Amniotic epithelial cell (primary cell): ENCODE measurements around the gene CACNA1C.
A peak's percentile ranks its signal among the peaks of the same experiment; 100 is the strongest.

Source experiments
- DNase-seq: peaks from one replicate; pipeline ENCODE4 v3.0.0-alpha.2; 2010; ENCODE audit warnings: low read depth

Gene CACNA1C

GRCh38 chr12:2553388-2554126 lies 500.8 kb downstream of the CACNA1C start:
- DNase-seq, result no peak

- no peak for DNase-seq
These were observed 502.8 kb downstream of the CACNA1C start for GRCh38 chr12:2555487-2556082.

DNA sequence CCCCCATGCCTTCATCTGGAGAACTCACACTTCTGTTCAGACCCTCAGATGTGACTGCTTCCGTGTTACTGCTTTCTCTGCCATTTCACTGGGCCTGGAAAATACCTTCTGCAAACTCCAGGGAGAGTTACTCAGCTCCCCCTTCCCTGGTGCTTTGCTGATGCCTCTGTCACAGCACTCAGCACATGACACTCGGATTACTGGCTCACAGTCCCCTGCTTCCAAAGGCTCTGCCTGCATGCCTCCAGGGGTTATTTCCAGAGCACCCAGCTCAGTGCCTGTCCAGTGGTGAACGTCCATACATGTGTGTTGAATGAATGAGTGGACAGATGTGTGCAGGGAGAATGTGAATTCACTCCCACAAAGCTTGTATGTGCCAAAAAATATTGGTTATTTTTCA lies 504.8 kb downstream of the CACNA1C start:
- DNase-seq, result no peak

DNA sequence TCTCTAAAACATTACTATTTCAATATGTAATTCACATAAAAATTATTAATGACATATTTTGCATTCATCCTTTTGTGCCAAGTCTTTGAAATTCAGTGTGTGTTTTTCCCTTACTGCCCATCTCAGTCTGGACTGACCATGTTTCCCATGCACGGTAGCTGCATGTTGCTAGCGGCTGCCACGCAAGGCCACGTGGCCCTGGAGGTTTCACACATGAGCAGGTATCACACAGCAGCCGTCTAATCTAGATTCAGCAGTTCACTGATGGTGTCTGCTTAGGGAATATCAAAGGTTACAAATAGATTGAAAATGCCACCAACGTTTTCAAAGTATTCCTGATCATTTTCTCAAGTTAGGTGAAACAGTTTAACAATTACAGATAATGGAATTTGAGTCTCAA lies 507.1 kb downstream of the CACNA1C start:
- no peak for DNase-seq

DNA sequence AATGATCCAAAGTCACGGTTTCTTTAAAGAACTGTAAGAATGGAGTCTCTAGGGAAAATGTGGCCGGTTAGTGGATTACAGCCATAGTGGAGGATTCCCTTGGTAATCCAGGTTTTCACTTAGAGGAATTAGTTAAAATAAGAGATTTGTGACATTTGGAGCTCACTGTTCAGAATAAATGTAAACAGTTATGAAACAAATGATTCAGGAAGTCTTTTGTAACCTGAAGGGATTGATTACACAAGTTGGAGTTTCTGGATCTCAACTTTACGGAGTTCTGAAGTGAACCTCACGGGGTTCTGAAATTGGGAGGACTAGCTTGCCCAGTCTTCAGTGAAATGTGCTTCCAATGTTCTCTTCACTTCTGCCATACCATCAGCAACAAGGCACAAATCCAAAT lies 507.6 kb downstream of the CACNA1C start:
- no peak for DNase-seq

DNA sequence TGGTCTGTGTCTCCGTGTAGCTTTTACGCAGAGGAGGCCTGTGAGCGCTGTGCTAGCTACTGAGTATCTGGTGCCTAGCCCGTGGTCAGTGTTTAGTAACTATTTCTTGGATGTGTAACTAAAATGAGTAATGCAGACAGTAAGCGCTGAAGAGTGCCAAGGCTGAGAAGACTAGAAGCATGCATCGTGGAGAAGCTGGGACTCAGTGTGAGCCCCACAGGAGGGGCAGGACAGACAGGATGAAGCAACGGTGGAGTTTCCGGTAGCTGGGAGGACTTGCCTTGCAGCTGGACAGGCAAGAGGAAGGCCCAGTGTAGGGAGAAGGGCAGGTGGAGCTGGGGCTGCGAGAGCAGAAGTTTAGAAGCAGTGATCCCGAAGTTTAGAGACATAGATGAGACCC lies 508.6 kb downstream of the CACNA1C start:
- DNase-seq, result no peak

GRCh38 chr12:2562400-2562799 lies 509.6 kb downstream of the CACNA1C start:
- DNase-seq, result no peak

GRCh38 chr12:2563709-2564108 lies 510.9 kb downstream of the CACNA1C start:
- DNase-seq, result no peak

DNA sequence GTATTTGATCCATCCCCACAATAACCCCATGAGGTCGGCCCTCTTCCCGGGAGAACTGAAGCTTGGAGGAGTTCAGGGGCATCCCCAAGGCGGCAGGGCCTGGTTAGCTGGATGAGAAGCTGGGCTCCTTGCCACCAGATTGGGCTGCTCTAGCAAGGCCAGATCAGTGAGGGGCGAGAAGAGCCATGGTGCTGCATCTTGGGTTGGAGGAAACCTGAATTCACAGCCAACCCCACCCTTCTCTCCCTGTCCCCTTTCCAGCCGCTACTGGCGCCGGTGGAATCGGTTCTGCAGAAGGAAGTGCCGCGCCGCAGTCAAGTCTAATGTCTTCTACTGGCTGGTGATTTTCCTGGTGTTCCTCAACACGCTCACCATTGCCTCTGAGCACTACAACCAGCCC lies 513.4 kb downstream of the CACNA1C start:
- DNase-seq, result no peak

DNA sequence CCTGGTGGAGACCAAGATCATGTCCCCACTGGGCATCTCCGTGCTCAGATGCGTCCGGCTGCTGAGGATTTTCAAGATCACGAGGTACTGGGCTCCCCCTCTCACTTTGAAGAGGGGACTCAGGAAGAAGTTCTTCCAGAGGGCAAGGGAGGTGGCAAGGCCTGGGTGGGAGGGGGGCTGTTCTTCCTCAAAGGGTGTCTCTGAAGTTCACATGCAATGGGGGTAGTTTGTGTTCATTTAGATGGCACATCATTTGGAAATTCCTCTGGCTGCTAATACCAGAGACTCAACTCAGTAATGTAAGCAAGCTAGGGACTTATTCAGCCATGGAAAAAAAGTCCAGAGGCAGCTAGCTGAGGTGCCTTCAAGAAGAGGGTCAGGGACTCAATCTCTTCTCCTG lies 514.9 kb downstream of the CACNA1C start:
- no peak for DNase-seq

DNA sequence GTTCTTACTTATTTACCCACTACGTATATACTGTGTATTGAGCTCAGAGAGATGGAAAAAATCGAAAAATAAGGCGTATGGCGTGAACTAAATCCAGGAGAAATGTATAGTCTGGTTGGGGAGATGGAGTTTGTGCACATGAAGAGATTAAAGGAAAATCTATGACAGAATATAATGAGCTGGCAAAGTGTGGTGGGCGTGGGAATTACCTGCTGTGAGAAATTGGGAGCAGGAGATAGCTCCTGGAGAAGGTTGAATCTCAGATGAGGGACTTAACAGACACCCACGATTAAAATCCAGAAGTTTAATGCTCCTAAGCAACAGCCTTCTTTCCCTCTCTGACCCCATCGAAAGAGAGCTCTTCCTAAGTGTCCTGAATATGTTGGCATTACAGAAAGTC lies 517.8 kb downstream of the CACNA1C start:
- no peak for DNase-seq

GRCh38 chr12:2574355-2574935 lies 521.7 kb downstream of the CACNA1C start:
- DNase-seq, result no peak

DNA sequence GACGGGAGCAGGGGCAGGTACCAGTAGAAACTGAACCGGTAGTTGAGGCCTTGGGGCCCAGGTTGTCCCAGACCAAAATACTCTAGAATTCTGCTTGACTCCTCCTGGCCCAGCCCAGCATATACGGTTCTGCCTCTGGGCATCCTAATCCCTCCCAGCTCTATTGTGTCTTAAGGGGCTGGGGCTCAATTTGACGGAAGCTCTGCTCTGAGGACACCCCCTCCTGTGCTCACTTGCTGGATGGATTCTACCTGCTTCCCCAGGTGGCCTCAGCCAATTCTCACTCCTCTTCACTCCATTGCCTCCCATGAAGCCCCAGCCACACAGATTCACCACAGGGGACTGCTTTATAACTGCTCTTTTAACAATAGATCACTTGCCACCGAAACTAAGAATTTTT lies 522.5 kb downstream of the CACNA1C start:
- DNase-seq, result no peak

DNA sequence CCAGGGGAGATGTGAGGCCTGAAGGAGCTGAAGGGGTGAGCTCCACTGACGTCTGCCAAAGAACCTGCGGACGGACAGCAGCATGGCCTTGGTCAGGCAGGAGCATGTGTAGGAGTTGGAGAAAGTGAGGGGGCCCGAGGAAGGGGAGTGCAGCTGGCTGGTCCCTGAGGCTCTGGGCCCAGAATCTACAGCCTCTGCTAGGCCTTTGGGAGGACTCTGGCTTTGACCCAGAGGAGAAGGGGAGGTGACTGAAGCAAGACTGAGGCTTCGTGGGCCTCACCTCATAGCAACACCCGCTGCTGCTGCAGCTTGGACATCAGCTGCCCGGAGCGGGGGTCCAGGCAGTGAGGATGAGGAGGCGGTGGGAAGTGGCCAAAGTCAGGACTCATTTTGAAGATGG lies 525.4 kb downstream of the CACNA1C start:
- no peak for DNase-seq

- DNase-seq, result no peak
These were observed 526.0 kb downstream of the CACNA1C start for GRCh38 chr12:2578772-2579171.

- DNase-seq, result peak; percentile 29
These were observed 528.0 kb downstream of the CACNA1C start for GRCh38 chr12:2580821-2581220.

- no peak for DNase-seq
These were observed 528.7 kb downstream of the CACNA1C start for GRCh38 chr12:2581293-2582045.

- DNase-seq, result no peak
These were observed 529.8 kb downstream of the CACNA1C start for GRCh38 chr12:2582631-2583030.

DNA sequence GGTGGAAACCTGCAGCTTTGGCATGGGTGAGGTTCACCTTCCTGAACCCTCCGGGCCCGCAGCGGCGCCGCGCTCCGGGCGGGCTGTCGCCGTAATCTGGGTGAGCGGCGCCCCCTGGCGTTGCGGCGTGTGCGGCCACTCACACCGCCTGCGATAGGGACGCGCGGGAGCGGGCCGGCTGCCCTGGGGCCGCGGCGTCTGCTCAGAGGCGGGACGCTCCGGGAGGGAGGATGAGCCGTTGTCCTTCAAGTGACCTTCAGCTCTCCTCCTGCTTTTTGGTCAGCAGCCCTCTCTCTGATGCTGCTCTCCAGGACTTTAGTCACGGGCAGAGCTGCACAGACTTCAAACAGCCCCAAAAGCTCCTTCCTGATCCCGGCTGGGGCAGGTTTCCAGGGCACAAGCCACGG lies 530.3 kb downstream of the CACNA1C start:
- peak; percentile 7 for DNase-seq

DNA sequence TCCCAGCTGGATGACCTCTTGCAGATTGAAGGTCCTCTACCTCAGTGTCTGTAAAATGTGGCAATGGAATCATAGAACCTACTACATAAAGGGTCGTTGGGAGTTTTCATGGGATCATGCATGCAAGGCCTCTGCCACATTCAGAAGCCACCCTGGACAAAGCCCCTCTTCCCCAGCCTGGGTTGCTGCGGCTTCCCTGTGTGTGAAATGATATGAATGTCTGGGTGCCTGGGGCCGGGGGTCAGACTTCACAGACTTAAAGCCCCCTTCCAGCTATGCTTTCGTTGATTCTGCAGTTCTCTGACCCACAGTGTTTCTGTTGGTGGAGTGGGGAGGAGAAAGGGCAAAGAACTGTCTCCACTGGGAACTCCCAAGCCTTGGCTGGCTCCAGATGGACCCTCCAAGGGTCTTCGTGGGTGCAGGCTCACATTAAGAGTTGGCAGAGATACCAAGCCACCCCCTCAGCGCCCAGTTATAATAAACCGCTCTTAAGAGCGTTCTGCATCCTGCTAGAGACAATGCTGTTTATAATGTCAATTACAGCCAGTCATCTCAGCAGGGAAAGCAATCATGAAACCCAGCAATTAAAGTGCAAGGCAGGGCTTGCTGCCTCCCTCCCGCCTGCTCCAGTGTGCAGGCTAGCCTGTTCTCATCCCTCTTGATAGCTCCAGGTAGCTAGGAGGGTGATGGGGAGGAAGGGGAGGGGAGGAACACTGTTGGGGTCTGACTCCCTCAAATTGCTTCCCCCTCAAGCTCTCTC lies 531.0 kb downstream of the CACNA1C start:
- DNase-seq, result no peak

DNA sequence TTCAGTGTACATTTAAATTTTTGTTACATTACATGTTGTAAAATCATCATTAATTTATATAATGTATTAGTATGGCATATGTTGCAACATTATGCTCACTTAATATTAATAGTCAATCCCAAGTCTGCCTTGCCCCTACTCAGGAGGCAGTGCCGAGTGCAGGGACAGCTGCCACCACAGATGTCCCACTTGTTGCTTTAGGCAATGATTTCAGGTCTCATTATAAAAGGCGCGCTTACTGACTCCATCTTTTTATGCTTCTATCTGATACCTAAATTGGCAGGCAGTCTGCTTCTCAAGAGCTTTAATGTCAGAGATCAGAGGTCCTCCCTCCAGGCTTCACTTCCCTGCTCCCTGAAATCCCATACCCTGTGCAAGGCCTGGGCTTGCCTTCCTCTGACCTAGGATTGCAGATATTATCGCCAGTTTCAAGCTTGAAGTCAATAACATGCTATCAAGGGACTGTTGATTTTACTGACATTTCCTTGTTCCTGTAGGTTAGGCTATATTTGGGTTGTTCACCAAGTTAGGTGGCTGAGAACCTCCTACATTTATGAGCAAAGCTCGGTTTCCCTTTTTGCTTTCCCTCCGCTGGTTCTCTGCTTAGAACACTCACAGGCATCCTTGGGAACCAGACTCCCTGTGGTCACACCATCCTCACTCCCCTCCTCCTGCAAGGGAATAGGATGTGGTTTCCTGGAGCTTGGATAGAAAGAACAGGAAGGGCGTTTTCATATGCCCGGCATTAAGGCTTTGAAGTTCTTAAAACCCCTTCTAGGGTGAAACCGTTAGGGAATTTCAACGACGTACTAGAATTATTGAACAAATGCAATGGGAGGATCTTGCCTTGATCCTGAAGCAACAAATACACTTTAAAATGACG lies 533.6 kb downstream of the CACNA1C start:
- DNase-seq, result no peak
